ENCODE data around the gene SDHA.

Gene SDHA

DNA sequence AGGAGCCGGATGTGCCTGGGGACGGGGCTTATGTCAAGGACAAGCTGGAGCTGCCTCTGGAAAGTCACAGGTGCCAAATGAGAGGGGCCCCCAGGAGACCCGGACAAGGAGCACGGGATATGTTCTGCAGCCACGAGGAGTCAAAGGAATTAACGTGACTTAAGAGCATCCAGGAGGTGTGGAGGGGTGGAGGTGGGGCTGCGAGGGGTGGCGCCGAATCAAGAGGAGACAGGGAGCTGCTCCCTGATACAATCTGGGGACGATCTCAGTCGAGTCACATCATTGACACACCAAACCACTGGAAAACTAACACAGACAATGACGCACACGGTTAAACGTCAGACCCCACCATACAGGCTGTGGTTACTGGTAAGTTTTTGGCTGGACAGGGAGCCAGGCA is 10.5 kb upstream of the SDHA start:
- ChIA-PET POLR2A (interaction anchor here (1.5 kb wide), 1 partner anchor 10 kb away, joined by 3 read pairs; the partner anchor contains the start of genes CCDC127 and SDHA), CTCF (no interaction called here)
- peaks cover 5% of the 10 kb centered on the region; the same call in 1 of the 2 replicates for H3K4me1 ChIP-seq (ENCODE audit: control insufficient read depth, insufficient read depth, low read length)
- no peaks in the 10 kb centered on the region for H3K9me3 ChIP-seq (ENCODE audit: control insufficient read depth, insufficient read depth, low read depth, low read length)
- H3K36me3 ChIP-seq (ENCODE audit: control insufficient read depth in 2 of 2, insufficient read depth in 1 of 2, low read length in 2 of 2): peaks cover 12 to 36% of the 10 kb centered on the region in 2 experiments
- no peak overlapping the region for H3K27ac ChIP-seq (ENCODE audit: extremely low read depth, low read depth, low read length)
- TF ChIP-seq SETDB1 (IDR thresholded peaks at IDR 0.05; ENCODE audit: insufficient read length, low read length) (no peak), ZNF311 (tag by site-specific recombination; IDR thresholded peaks at IDR 0.05; ENCODE audit: borderline replicate concordance) (no peak), ZNF239 (tag by site-specific recombination; IDR thresholded peaks at IDR 0.05) (no peak), ZNF2 (tag by site-specific recombination; IDR thresholded peaks at IDR 0.05) (no peak), IKZF3 (tag by site-specific recombination; IDR thresholded peaks at IDR 0.05) (no peak), ZNF600 (tag by site-specific recombination; IDR thresholded peaks at IDR 0.05) (0 out of 2 replicates have a peak, but pooled peaks have one; percentile 10)
- H3K4me3 ChIP-seq (ENCODE audit: low read depth, low read length): no peak overlapping the region

GRCh38 chr5:208449-209114 is 9.5 kb upstream of the SDHA start:
- Histone ChIP-seq H3K27ac (ENCODE audit: extremely low read depth, low read depth, low read length) (no peak overlapping the region), H3K9me3 (ENCODE audit: control insufficient read depth, insufficient read depth, low read depth, low read length) (no peaks in the 10 kb centered on the region), H3K36me3 (ENCODE audit: control insufficient read depth in 2 of 2, insufficient read depth in 1 of 2, low read length in 2 of 2) (peaks cover 12 to 36% of the 10 kb centered on the region in 2 experiments), H3K4me1 (ENCODE audit: control insufficient read depth, insufficient read depth, low read length) (peaks cover 5% of the 10 kb centered on the region; the same call in 1 of the 2 replicates), H3K4me3 (ENCODE audit: low read depth, low read length) (no peak overlapping the region)
- ChIA-PET POLR2A (interaction anchor here (1.5 kb wide), 1 partner anchor 10 kb away, joined by 3 read pairs; the partner anchor contains the start of genes CCDC127 and SDHA), CTCF (interaction anchor here (0.6 to 1.2 kb wide), 3 partner anchors 11 to 146 kb away, joined by 3 to 5 read pairs (median 3); no protein-coding TSS in a partner anchor)
- peak; percentile 50 for TF ChIP-seq GLIS2 (tag by site-specific recombination; IDR thresholded peaks at IDR 0.05)
- no peak for TF ChIP-seq RBAK (tag by site-specific recombination; IDR thresholded peaks at IDR 0.05)
- TF ChIP-seq ZNF600 (tag by site-specific recombination; IDR thresholded peaks at IDR 0.05): 0 out of 2 replicates have a peak, but pooled peaks have one; percentile 11
- TF ChIP-seq SCRT2 (tag by site-specific recombination; IDR thresholded peaks at IDR 0.05): peak; percentile 20; the same call in 1 of the 2 replicates

DNA sequence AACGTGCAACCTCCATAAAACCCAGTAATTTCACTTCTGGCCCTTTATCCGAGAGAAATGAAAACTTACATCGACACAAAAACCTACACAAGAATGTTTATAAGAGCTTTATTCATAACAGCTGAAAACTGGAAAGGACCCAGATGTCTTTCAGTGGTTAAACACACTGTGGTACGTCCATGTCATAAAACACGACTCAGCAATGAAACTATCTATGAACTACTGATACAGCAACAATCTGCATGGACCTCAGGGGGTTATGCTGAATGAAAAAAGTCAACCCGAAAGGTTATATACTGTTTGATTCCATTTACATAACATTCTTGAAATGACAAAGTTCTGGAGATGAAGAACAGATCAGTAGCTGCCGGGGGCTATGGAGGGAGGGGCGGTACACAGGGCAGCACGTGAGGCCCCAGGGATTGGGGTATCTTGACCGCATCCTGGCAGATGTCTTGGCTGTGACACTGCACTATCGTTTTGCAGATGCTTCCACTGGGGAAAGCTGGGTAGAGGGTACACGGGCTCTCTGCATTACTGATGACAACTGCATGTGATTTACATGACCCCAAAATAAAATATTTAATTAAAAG is 4.2 kb upstream of the SDHA start:
- CTCF ChIA-PET: interaction anchor here (0.7 to 1.4 kb wide), 3 partner anchors 9 to 104 kb away, joined by 3 to 5 read pairs (median 4); no protein-coding TSS in a partner anchor
- POLR2A ChIA-PET: no interaction called here
- TF ChIP-seq, protein P1, sequence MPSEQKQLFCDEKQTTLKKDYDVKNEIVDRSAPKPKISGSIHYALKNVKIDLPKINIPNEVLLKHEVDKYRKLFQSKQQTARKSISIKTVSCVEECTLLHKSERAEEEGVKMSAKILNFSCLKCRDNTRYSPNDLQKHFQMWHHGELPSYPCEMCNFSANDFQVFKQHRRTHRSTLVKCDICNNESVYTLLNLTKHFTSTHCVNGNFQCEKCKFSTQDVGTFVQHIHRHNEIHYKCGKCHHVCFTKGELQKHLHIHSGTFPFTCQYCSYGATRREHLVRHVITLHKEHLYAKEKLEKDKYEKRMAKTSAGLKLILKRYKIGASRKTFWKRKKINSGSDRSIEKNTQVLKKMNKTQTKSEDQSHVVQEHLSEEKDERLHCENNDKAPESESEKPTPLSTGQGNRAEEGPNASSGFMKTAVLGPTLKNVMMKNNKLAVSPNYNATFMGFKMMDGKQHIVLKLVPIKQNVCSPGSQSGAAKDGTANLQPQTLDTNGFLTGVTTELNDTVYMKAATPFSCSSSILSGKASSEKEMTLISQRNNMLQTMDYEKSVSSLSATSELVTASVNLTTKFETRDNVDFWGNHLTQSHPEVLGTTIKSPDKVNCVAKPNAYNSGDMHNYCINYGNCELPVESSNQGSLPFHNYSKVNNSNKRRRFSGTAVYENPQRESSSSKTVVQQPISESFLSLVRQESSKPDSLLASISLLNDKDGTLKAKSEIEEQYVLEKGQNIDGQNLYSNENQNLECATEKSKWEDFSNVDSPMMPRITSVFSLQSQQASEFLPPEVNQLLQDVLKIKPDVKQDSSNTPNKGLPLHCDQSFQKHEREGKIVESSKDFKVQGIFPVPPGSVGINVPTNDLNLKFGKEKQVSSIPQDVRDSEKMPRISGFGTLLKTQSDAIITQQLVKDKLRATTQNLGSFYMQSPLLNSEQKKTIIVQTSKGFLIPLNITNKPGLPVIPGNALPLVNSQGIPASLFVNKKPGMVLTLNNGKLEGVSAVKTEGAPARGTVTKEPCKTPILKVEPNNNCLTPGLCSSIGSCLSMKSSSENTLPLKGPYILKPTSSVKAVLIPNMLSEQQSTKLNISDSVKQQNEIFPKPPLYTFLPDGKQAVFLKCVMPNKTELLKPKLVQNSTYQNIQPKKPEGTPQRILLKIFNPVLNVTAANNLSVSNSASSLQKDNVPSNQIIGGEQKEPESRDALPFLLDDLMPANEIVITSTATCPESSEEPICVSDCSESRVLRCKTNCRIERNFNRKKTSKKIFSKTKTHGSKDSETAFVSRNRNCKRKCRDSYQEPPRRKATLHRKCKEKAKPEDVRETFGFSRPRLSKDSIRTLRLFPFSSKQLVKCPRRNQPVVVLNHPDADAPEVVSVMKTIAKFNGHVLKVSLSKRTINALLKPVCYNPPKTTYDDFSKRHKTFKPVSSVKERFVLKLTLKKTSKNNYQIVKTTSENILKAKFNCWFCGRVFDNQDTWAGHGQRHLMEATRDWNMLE (tag by site-specific recombination; conservative IDR thresholded peaks at IDR 0.05; ENCODE audit: low read depth): no peak
- TF ChIP-seq ZSCAN23 (tag by site-specific recombination; IDR thresholded peaks at IDR 0.05) (no peak), ZXDB (tag by site-specific recombination; IDR thresholded peaks at IDR 0.05) (no peak), ZNF16 (tag by site-specific recombination; IDR thresholded peaks at IDR 0.05; ENCODE audit: low read depth) (no peak), OSR2 (tag by site-specific recombination; IDR thresholded peaks at IDR 0.05) (no peak), ZNF623 (tag by site-specific recombination; IDR thresholded peaks at IDR 0.05) (no peak), ZNF394 (tag by site-specific recombination; IDR thresholded peaks at IDR 0.05; ENCODE audit: borderline replicate concordance) (no peak), FEZF1 (tag by site-specific recombination; IDR thresholded peaks at IDR 0.05) (no peak), ZSCAN18 (tag by site-specific recombination; IDR thresholded peaks at IDR 0.05) (no peak), ZNF664 (tag by site-specific recombination; IDR thresholded peaks at IDR 0.05) (no peak), PRDM4 (tag by site-specific recombination; IDR thresholded peaks at IDR 0.05) (no peak), ZNF223 (tag by site-specific recombination; IDR thresholded peaks at IDR 0.05) (no peak), GLI4 (tag by site-specific recombination; IDR thresholded peaks at IDR 0.05) (no peak)

More for the DNA sequence above, 4.2 kb upstream of the SDHA start:
- H3K4me3 ChIP-seq (ENCODE audit: low read depth, low read length): no peak overlapping the region
- no peaks in the 10 kb centered on the region for H3K9me3 ChIP-seq (ENCODE audit: control insufficient read depth, insufficient read depth, low read depth, low read length)
- H3K36me3 ChIP-seq (ENCODE audit: control insufficient read depth in 2 of 2, insufficient read depth in 1 of 2, low read length in 2 of 2): peaks cover 14 to 19% of the 10 kb centered on the region in 2 experiments
- no peaks in the 10 kb centered on the region for H3K4me1 ChIP-seq (ENCODE audit: control insufficient read depth, insufficient read depth, low read length)
- H3K27ac ChIP-seq (ENCODE audit: extremely low read depth, low read depth, low read length): no peak overlapping the region
